GM12878 (cell line): Measurements from ENCODE around the gene ARID3B. TPM values are rescaled to one million over a fixed set of nuclear protein-coding genes. Genes with fewer than 3 reads are reported as not detected.

Experiments used
- ATAC-seq: fragments of 200-7000 bp; cut with Tn5 transposase; 3 replicates; pipeline ENCODE4 v1.9.1; 2020; ENCODE audit warnings: mild to moderate bottlenecking, moderate library complexity
- BruUV-seq: library from RNA; stranded (reverse); fragments of 400-500 nt; replicated peaks from 2 replicates; lab custom pipeline; 2021; lab: Mats Ljungman, UMichigan
- CTCF ChIA-PET: fragments of 300-600 bp; sonication (Branson Sonifier 250); formaldehyde crosslinking; extraction: SDS; loops from one replicate; lab custom pipeline; 2021; ENCODE audit warnings: inconsistent platforms; lab: Yijun Ruan, JAX
- POLR2A ChIA-PET: fragments of 350-600 bp; formaldehyde crosslinking; extraction: SDS; loops from one replicate; lab custom pipeline; 2021; ENCODE audit warnings: inconsistent platforms; lab: Charles Lee
- RAD21 ChIA-PET: fragments of 300-600 bp; sonication (Branson Sonifier 250); formaldehyde crosslinking; loops from one replicate; lab custom pipeline; 2023; ENCODE audit warnings: antibody characterized with exemption; ENCODE audit not compliant: unreplicated experiment; lab: Charles Lee
- SMC1A ChIA-PET: fragments of 300-600 bp; sonication (Branson Sonifier 250); formaldehyde crosslinking; loops from one replicate; lab custom pipeline; 2023; ENCODE audit not compliant: unreplicated experiment, uncharacterized antibody; lab: Charles Lee
- DNase-seq: peaks from one replicate; pipeline ENCODE4 v3.0.0-alpha.2; 2011; ENCODE audit warnings: low read depth, low spot score
- FAIRE-seq: peaks from 3 replicates; lab custom pipeline; 2011; peaks lifted over from hg19 to GRCh38; lab: Jason Lieb, UNC
- H2AFZ ChIP-seq: 2 replicates; pipeline ENCODE4 v1.6.0; 2011; ENCODE audit warnings: low read depth, low read length, control low read depth; ENCODE audit not compliant: control insufficient read depth
- H3K27ac ChIP-seq: 2 replicates; pipeline ENCODE4 v1.5.1; 2011; ENCODE audit warnings: control low read depth; ENCODE audit not compliant: control insufficient read depth, insufficient read depth
- H3K27me3 ChIP-seq, 2 experiments: replicated peaks in 1 of 2; 2 replicates each; pipeline versions ENCODE4 v1.6.0 to v1.6.1; 2011; ENCODE audit warnings: low read length in 1 of 2; ENCODE audit not compliant: control insufficient read depth in 2 of 2, insufficient read depth in 2 of 2
- H3K36me3 ChIP-seq, 2 experiments: 2 replicates each; pipeline ENCODE4 v1.5.1; 2011; ENCODE audit warnings: low read length in 1 of 2; ENCODE audit not compliant: control insufficient read depth in 2 of 2, insufficient read depth in 2 of 2
- H3K4me1 ChIP-seq: 2 replicates; pipeline ENCODE4 v1.6.1; 2011; ENCODE audit warnings: mild to moderate bottlenecking, low read length, moderate library complexity, mixed read lengths; ENCODE audit not compliant: control insufficient read depth, insufficient read depth
- H3K4me2 ChIP-seq: 2 replicates; pipeline ENCODE4 v1.6.0; 2011; ENCODE audit warnings: control low read depth; ENCODE audit not compliant: control insufficient read depth, insufficient read depth
- H3K4me3 ChIP-seq: fragments of 200-600 bp; sonication (generic); 2 replicates; pipeline ENCODE4 v1.5.1; 2016
- H3K79me2 ChIP-seq: 2 replicates; pipeline ENCODE4 v1.6.0; 2011; ENCODE audit warnings: low read length; ENCODE audit not compliant: control insufficient read depth, insufficient read depth
- H3K9ac ChIP-seq: 2 replicates; pipeline ENCODE4 v1.8.0; 2011; ENCODE audit warnings: low read length, control low read depth, mixed read lengths; ENCODE audit not compliant: control insufficient read depth, insufficient read depth
- H3K9me3 ChIP-seq: replicated peaks from 3 replicates; pipeline ENCODE4 v1.5.1; 2011; ENCODE audit warnings: mild to moderate bottlenecking, low read length; ENCODE audit not compliant: control insufficient read depth, insufficient read depth
- H4K20me1 ChIP-seq: 2 replicates; pipeline ENCODE4 v1.6.0; 2011; ENCODE audit not compliant: control insufficient read depth, insufficient read depth
- CBX5 ChIP-seq: sonication (generic); IDR thresholded peaks from 2 replicates; pipeline ENCODE4 v1.6.1; 2016; ENCODE audit warnings: low read depth, moderate library complexity, mild to moderate bottlenecking, inconsistent platforms
- GABPA ChIP-seq: IDR thresholded peaks from 2 replicates; pipeline ENCODE4 v1.6.1; 2014; ENCODE audit warnings: antibody characterized with exemption, low read depth, mild to moderate bottlenecking, inconsistent platforms
- IRF4 ChIP-seq: IDR thresholded peaks from 2 replicates; pipeline ENCODE4 v1.6.1; 2011; ENCODE audit warnings: low read depth, low read length
- KDM1A ChIP-seq: fragments of 200-600 bp; sonication (generic); IDR thresholded peaks from 2 replicates; pipeline ENCODE4 v1.6.1; 2016; ENCODE audit warnings: borderline replicate concordance
- RAD21 ChIP-seq: IDR thresholded peaks from 2 replicates; pipeline ENCODE4 v1.6.1; 2011; ENCODE audit warnings: mild to moderate bottlenecking, low read depth, low read length, moderate library complexity; ENCODE audit not compliant: insufficient read depth
- REST ChIP-seq: IDR thresholded peaks from 2 replicates; pipeline ENCODE4 v1.6.1; 2012; ENCODE audit warnings: mild to moderate bottlenecking, low read depth, low read length
- SMC3 ChIP-seq: IDR thresholded peaks from 2 replicates; pipeline ENCODE4 v1.6.1; 2011; ENCODE audit warnings: low read length, improper control_type of control experiment, borderline replicate concordance
- WGBS: methylation state at CpG from one replicate; pipeline ENCODE4 v1.1.6; 2016; ENCODE audit warnings: low lambda C conversion rate; ENCODE audit not compliant: insufficient replicate concordance, insufficient coverage; ENCODE audit errors: missing lambda C conversion rate; 5-methylcytosine and 5-hydroxymethylcytosine counted together
- in situ Hi-C: fragments of 300-500 bp; cut with MboI; formaldehyde crosslinking; loops from 9 replicates; pipeline ENCODE4 v1.14.3; 2018; ENCODE audit warnings: mixed read lengths
- intact Hi-C: fragments of 100-400 bp; cut with micrococcal nuclease; formaldehyde crosslinking; loops from one replicate; pipeline ENCODE4 v1.14.2; 2022; ENCODE audit not compliant: unreplicated experiment
- polyA plus RNA-seq, 11 experiments: library from polyadenylated mRNA; depleted of rRNA in 4 of 11; unstranded in 6 of 11; stranded (reverse) in 5 of 11; fragments of >200 nt; fragmentation: Nextera tagmentation in 4 of 11; fragmentation: Illumina TruSeq in 1 of 11; extraction: Ambion mirVana in 4 of 11; extraction: Trizol in 1 of 11; gene quantifications; 1 replicate in 1 of 11; 2 replicates in 10 of 11; pipeline versions ENCODE4 v1.2.1 to v1.2.3, GENCODE V29; 2011 to 2016; ENCODE audit warnings: inconsistent platforms in 2 of 11, missing spikeins in 2 of 11, low read depth in 1 of 11
- total RNA-seq, 4 experiments: library from RNA; depleted of rRNA in 3 of 4; stranded (reverse); fragments of >200 nt in 3 of 4; fragmentation: Illumina TruSeq in 1 of 4; extraction: Trizol in 1 of 4; gene quantifications; 2 replicates each; pipeline versions ENCODE4 v1.2.1 to v1.2.3, GENCODE V29; 2013 to 2021

The ARID3B gene
- total and polyA plus RNA-seq, 10 of the 15 experiments (the other 5 are each of a cell fraction or from before 2014, with no cell fraction given), result 1.1 to 33.4 (median 24.0) TPM

- no peak for ATAC-seq
Observed at GRCh38 chr15:74525309-74525708, 15.7 kb upstream of the ARID3B start.

More at GRCh38 chr15:74525309-74525708, 15.7 kb upstream of the ARID3B start:
- TF ChIP-seq IRF4 (no peak), REST (no peak), GABPA (no peak), CBX5 (no peak), RAD21 (no peak), KDM1A (no peak), SMC3 (no peak)
- no peaks in the 10 kb centered on the region for H4K20me1 ChIP-seq
- CTCF ChIA-PET, result no interaction called here
- SMC1A ChIA-PET, result no interaction called here
- no peaks in the 10 kb centered on the region for H3K9me3 ChIP-seq
- in situ Hi-C loops (no loop called here), intact Hi-C loops (no loop called here)
- BruUV-seq, result no TSS peak
- no peaks in the 10 kb centered on the region for H3K79me2 ChIP-seq
- H3K4me2 ChIP-seq, result no peak overlapping the region
- FAIRE-seq, result no peak
- H3K4me1 ChIP-seq, result no peaks in the 10 kb centered on the region
- RAD21 ChIA-PET, result no interaction called here
- H3K4me3 ChIP-seq, result no peak overlapping the region
- no peak overlapping the region for H3K9ac ChIP-seq
- 6% methylated on average over 1 of the region's 1 CpG for WGBS
- no peak overlapping the region for H2AFZ ChIP-seq
- H3K27me3 ChIP-seq, result no peaks in the 10 kb centered on the region
- no peak for DNase-seq
- H3K36me3 ChIP-seq, result no peaks in the 10 kb centered on the region
- H3K27ac ChIP-seq, result no peak overlapping the region
- POLR2A ChIA-PET, result interaction anchor here (0.7 kb wide), 1 partner anchor 205 kb away, joined by 3 read pairs; no protein-coding TSS in a partner anchor
